KBM-7 (cell line): ENCODE measurements around the gene ETS1.

ENCODE experiments used
- DNase-seq: peaks from one replicate; pipeline ENCODE4 v3.0.0-alpha.2; 2015
- in situ Hi-C: fragments of 300-500 bp; cut with MboI; formaldehyde crosslinking; loops from 2 replicates; pipeline ENCODE4 v1.14.3; 2020; ENCODE audit warnings: low sequenced_read_pairs, low pct_unique_long_range_greater_than_20kb, mixed read lengths

Gene ETS1

DNA sequence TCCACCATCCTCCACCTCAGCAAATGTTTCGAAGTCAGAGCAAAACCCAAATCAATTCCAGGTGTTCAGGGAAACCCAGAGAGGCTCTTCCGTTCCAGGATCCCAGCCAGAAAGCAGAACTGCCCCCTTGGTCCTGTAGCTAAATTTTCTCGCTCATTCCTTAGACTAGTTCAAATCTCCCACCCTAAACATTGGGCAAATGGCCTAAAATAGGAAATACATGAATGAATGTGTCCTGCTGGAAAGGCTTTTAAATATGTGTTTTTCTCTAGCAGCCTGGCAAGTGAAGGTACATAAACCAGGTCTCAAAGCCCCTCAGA, 89.6 kb downstream of the ETS1 start:
- in situ Hi-C loops: no loop called here
- DNase-seq: no peak

DNA sequence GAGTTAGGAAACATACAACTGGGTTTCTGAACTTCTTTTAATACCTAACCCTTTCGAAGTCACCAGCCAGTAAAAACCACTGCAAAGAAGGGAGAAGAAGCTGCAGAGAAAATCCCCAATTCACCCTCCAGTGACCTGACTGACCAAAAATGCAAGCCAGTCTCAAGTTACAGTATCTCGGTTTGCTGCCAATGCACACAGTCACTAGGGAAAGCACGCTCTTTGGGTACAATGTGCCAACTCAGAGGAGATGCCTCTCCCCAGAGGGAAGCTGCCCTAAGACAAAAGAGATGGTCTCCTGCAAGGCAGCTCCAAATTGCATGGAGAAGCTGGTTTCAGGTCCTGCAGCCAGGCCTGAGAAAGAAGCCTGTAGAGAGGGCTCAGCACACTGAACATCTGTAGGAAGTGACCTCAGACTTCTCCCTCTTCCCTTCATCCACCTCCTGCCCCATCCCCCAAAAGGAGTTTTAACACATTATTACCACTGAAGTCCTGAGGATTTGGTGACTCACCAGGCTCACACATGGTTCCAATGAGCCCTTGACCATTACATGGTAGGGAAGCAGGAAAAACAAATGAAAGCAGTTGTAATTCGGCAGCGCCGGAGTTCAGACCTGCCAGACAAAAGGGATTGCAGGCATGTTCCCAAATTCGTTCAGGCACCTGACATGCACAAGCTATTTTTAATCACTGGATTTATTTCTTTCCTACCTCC, 90.1 kb downstream of the ETS1 start:
- in situ Hi-C loops: no loop called here

DNA sequence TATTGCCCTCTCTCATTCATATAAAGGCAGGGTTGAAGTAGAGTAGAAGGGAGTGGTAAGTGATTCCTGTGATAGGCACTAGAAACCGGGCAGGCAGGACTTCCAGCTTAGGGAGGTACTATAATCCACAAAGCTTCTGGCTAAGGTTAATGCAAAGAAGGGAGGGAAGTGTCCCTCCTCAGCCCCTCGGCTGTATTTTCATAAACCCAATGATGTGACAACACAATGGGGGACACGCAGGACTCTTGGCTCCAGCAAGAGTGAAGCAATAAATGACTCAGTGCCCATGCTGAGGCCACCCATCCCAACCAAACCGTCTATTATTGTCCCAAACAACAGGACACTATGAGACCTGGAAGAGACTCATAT, 90.7 kb downstream of the ETS1 start:
- no peak for DNase-seq
- in situ Hi-C loops: no loop called here

More for the DNA sequence above, 90.1 kb downstream of the ETS1 start:
- DNase-seq: no peak

DNA sequence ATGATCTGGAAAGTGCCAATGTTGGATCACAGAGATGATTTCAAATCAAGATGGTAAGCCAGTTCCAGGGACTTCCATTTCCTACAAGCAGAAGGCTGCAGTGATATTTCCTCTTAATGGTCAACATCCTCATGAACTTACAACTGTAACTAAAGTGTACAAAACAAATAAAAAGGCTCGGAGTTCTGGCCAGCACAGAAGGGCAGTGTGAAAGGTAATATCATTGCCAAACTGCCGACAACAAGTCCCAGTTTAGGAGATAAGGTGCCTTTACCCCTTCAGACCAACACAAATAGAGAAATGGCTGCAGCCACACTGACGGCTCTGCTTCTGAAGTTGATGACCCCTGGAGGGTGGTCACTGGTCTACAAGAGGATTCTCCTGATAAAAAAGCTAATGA, 91.1 kb downstream of the ETS1 start:
- in situ Hi-C loops: no loop called here
- DNase-seq: no peak

DNA sequence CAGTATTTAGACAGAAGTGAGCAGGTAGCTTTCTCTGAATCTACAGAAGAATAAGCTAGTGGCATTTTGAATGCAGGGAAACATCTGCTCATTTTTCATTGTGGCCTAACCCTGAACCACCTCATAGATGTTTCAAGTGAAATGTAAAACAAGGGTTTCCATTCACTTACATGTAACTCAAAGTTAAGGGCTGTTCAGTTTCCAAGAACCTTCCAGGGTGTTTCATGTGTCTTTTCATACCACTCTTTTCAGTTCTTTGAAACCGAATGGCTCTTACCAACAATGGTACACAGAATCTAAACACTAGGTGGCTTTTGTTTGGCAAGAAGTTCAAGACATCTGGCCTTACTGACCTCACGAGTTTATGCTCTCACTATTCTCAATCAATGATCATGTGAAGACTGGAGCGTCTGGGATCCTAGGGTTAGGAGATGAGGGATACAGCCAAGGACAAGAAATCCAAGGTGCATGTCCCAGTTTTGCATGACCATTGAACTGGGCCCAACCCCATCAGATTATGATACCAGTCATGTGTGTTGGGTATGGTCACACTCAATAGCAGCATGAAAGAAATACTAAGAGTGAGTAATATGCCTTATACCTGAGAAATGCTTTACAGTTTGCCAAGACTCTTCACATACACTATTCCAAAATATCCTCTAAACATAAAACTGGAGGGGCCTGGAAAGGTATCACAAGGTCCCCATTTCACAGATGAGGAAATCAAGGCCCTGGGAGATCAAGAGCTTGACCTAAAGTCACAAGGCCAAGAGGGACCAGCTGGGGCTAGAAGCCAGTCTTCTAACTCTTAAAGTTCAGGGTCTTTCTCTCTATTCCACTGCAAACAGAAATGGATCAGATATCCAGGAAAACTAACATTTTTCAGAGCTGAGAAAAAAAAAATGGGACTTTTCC, 92.7 kb downstream of the ETS1 start:
- no peak for DNase-seq
- in situ Hi-C loops: no loop called here

DNA sequence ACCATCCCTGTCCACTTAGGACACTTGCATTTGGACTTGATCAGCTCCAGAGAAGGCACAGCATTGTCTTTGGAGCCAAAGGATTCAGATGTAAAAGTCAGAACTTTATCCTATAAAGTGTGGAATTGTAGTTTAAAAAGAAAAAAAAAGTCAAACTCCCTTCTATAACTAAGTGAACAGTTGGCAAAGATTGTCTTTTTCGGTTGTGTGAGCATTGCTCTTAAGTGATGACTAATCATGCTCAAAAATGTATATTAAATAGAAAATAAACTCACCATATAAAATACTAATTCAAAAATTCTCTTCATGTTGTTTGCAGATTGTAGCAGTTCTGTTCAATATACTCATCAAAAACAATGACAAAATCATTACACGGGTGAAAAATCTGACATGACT, 93.8 kb downstream of the ETS1 start:
- no peak for DNase-seq
- in situ Hi-C loops: no loop called here

DNA sequence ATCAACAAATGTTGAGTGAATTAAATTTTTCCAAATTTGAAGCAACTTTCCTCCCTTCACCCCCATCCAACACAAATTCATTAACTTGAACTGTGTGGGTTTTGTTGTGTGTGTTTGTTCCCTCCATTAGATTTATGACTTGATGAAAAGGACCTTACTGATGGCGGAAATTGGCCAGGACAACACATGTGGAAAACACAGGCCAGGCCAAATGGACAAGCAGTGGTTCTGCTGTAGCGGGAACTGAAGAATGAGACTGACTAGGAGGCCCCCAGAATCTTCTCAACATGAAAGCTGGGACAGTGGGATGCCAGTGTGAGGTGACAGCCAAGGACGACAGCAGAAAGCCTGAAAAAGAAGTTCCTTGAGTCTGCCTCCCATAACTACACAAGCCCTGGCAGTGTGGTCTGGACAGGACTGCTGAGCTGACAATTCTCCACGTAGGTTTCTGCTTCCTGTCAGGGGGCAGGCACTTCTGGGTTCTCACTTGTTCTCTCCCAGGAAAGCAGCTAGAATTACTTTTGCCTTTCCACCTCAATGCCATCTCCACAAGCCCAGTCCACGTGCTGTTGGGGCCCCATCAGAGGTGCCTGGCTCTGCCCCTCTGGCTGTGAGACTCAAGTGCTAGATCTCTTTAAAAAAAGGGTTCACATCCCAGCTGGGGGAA, 94.3 kb downstream of the ETS1 start:
- DNase-seq: no peak
- in situ Hi-C loops: no loop called here

DNA sequence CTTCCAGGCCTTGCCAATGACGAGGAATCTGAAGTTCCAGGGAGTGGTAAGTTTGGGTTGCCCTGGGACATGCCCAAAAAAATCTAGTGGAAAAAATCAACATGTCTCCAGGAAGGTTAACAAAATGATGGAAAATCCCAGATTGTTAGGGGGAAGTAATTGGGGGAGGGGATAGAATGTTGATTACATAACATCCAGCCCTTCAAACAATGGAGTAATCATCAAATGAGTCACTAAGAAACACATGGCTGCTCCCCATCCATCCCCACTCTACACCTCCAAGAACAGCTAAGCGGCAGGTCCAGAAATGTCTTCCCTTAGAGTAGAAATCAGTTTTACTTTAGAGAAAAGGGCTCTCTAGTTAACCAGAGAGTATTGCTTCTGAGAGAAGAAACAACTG, 94.9 kb downstream of the ETS1 start:
- in situ Hi-C loops: no loop called here

DNA sequence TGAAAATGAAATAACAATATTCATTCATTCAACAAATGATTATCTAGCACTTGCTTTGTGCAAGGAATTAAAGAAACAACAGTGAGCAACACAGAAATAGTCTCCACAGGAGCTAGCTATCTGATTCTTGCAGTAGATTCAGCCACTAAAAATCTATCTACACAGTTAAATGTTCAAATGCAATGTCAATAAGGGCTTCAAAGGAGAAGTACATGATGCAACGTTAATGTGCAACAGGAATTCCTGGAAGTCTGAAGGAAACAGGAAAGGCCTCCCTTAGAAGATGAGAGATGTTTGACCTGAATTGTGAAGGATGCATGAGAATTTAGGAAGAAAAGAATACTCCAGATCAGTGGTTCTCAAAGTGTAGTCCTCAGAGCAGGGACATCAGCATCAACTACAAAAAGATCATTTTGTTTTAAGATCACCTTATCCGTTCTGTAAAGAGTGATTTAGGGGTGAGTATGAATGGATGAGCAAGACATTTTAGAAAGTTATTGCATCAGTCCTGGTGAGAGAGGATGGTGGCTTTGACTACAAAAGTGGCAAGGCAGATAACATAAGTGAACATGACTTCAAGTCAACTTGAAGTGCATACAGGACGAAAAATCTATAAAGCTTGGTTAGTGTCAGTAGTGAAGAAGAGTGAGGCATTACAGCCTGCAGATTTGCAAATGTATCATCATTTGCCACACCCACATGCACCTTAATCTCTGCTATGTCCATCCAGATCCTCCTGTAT, 96.0 kb downstream of the ETS1 start:
- no peak for DNase-seq
- in situ Hi-C loops: no loop called here

More for the DNA sequence above, 94.9 kb downstream of the ETS1 start:
- no peak for DNase-seq

DNA sequence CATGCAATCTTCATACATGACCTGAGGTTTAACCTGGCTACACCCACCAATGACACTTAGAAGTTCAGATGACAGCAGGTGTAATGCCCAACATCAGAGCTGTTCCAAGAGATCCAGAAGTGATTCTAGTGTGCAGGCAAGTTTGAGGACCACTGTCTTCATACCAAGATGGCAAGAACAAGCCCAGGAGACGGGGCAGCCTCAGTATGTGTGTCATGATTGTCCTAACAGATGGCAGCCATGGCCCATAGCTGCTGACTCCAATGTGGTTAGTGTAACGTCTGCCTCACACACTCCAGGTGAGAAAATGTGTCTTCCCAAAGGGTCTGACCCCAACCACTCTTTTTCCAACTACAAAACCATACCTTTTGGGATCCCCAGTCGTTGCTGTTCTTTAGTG, 97.3 kb downstream of the ETS1 start:
- DNase-seq: no peak
- in situ Hi-C loops: no loop called here

DNA sequence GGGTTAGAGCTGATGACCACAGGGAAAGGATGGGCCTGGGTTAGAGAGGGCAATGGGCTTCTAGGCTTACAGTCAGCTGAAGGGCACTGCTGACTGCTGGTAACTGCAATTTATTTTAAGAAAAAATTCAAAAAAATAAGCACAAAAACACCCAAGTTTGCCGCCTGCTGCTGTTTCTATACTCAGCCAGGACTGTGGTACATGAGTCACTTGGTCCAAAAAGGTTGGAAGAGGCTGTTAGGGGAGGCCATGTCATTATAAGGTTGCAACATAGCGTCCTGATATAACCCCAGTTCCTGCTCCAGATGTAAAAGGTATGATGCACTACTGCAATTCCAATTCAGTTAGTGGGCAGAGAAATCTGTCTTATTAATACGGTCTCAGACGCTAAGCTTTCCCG, 98.9 kb downstream of the ETS1 start:
- in situ Hi-C loops: no loop called here
- no peak for DNase-seq

DNA sequence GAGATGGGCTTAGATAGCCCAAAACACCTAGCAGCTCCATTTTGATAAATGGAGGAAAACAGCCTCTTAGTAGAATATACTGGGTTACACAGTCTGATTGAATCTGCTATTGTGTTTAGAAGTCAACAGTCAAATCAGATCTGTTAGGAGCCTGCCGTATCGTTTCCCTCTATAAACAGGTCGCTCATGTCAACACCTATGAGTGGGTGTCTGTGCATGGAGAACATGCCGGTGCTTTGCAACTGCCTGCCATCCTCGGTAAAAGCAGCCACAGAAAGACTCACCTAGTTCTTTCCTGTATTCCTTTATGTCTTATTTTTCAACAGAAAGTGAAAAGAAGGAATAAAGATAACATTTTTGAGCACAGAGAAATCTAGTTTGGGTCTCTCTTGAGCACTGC, 99.4 kb downstream of the ETS1 start:
- no peak for DNase-seq
- in situ Hi-C loops: no loop called here

DNA sequence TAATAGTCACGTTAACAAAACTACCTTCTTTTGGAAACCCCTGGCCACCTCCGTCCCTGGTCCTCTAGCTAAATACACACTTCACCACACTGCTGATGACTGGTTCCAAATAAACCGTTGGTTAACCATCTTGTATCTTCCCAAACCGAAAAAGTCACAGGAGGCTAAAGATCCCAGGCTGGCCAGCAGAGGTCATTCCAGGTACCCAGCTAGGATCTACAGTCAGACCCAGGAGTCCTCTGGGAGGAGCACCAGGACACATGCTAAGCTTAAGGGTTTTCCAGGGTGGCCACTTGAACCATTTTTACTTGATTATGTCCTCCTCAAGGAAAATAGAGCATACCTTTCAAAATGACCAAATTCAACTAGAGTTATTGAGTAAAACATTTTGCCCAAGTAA, 103.2 kb downstream of the ETS1 start:
- in situ Hi-C loops: no loop called here
- no peak for DNase-seq

DNA sequence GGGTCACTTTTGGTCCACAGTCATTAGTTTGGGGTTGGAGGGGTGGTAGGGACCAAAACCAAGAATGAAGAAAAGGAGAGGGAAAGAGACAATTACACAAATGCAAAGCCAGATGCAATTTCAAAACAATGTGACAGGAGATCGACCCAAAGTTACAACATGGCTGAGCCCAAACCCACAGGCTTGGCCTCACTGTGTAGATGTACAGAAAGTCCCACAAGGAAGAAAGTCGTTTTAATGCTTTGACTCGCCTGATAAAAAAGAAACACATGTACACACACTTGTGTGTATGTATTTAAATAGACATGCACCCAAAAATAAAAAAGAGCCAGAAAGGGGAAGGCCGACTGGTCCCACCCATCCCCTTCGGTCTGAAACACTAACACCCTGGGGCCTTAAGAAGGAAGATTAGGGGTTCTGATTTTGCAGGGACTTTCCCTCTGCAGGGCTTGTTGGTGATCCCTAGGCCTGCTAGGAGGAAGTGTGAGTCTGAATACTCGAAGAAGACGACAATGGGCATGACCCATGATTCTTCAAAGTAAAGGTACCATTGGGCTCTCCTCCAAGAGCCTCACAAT, 104.1 kb downstream of the ETS1 start:
- DNase-seq: no peak
- in situ Hi-C loops: no loop called here

DNA sequence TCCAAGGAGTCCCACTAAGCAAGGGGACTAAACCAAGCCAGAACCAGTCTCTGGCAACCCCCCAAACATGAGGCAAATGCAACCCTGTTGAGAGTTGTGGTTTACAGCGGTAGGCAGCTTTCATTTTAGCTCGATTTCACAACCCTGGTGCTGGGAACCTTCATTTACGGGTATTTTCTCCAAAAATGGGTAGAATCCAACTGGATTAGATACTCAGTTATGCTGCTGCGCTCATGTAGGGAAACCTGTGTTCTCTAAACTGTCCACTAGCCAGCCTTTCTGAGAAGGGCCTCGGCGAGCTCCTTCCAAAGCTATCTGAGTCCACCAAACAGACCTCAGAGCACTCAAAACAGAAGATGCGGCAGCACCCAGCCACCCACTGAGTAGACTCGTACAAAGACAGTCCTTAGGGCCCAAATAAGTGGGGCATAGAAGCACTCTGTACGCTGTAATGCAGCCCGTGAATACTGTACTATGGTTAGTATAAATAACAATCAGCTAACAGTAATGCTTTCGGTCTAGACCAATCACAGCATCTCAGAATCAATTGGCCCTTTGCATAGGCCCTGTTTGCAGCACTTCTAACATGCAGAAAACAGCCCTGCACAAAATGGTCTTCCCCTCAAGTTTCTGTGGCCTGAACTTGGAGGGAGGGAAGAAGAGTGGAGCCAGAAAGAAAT, 104.7 kb downstream of the ETS1 start:
- in situ Hi-C loops: no loop called here
- no peak for DNase-seq

DNA sequence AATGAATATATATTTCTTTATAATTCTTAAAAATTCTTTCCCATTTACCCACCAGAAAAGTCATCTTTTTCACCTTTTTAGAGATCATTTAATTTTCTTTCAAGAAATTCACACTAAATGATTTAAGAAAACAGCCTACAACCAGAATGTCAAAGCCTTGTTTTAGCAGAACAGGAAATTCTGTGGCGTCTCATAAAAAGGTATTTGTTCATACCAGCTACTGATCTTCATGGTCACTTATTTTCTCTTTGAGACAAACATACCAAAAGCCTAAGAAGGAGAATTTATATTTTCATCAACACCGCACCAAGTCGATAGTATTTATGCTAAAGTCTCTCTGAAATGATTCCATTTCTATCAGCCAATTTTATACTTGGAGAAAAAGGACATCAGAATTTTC, 105.3 kb downstream of the ETS1 start:
- in situ Hi-C loops: no loop called here
- DNase-seq: no peak

DNA sequence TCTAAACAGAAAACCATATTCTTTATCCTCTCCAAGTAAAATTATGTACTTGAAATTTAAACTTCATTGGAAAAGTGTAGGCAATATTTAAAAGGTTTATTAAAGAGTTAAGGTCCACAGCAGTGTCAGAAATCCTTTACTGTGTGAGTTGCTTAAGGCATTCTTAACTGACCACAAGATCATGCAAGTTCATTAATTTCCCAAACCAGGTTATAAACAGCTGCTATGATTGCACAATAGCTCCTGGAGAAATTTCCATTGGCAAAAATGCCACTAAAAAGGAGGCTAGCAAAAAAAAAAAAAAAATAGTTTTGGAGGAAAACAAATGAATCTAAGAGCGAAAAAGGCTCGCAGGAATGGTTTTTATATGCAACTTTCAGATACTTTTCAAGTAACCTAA, 106.2 kb downstream of the ETS1 start:
- in situ Hi-C loops: no loop called here
- DNase-seq: no peak

DNA sequence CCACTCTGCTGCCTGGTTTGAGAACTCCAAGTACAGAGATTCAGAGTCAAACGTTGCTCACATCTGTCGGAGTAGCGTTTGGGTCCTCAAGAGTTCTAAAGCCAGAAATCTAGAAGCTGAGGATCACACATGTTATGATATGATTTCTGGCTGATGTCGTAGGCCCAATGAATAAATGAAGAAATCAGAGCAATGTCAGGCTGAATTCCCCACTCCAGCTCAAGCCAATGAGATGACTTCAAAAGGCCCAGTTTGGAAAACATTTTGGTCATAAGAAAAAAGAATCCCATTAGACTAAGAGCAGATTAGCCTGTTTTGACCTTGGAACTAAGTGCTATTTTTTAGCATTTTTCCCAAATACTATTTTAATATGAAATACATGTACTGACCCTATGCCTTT, 106.7 kb downstream of the ETS1 start:
- in situ Hi-C loops: no loop called here

DNA sequence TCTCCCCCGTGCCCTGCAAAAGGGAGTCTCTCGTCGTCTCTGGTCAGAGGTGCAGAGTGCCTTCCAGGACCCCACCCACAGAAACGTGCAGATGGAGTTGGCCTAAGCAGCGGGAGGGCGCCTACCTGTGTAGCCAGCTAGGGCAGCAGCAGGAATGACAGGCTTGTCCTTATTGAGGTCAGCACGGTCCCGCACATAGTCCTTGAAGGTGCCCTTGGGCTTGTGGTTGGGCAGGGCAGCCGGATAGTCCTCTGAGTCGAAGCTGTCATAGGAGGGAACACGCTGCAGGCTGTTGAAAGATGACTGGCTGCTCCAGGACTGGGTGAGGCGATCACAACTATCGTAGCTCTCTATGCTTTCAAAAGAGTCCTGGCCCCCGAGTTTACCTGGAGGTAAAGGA, 107.3 kb downstream of the ETS1 start:
- DNase-seq: no peak
- in situ Hi-C loops: no loop called here

More for the DNA sequence above, 106.7 kb downstream of the ETS1 start:
- DNase-seq: no peak
